HEK293 (cell line): ENCODE results near the gene LLGL1.

Source experiments
- GLI4 ChIP-seq: fragments of 450-650 bp; formaldehyde crosslinking; IDR thresholded peaks from 2 replicates; pipeline ENCODE4 v1.5.1; 2016; ENCODE audit warnings: missing biosample characterization, missing genetic modification characterization
- OSR2 ChIP-seq: fragments of 450-650 bp; formaldehyde crosslinking; IDR thresholded peaks from 2 replicates; pipeline ENCODE4 v1.5.1; 2016; ENCODE audit warnings: missing biosample characterization, missing genetic modification characterization
- PRDM10 ChIP-seq: fragments of 450-650 bp; formaldehyde crosslinking; IDR thresholded peaks from 2 replicates; pipeline ENCODE4 v1.5.1; 2016; ENCODE audit warnings: missing biosample characterization, missing genetic modification characterization
- PRDM4 ChIP-seq: fragments of 450-650 bp; formaldehyde crosslinking; IDR thresholded peaks from 2 replicates; pipeline ENCODE4 v1.5.1; 2017; ENCODE audit warnings: missing biosample characterization, missing genetic modification characterization
- SP7 ChIP-seq: fragments of 450-650 bp; formaldehyde crosslinking; IDR thresholded peaks from 2 replicates; pipeline ENCODE4 v1.5.1; 2016; ENCODE audit warnings: missing biosample characterization, missing genetic modification characterization
- WT1 ChIP-seq: fragments of 450-650 bp; formaldehyde crosslinking; IDR thresholded peaks from 2 replicates; pipeline ENCODE4 v1.5.1; 2016; ENCODE audit warnings: missing biosample characterization, missing genetic modification characterization
- ZFP3 ChIP-seq: fragments of 450-650 bp; formaldehyde crosslinking; IDR thresholded peaks from 2 replicates; pipeline ENCODE4 v1.5.1; 2016; ENCODE audit warnings: low read depth, missing biosample characterization, missing genetic modification characterization
- ZFP37 ChIP-seq: fragments of 450-650 bp; formaldehyde crosslinking; IDR thresholded peaks from 2 replicates; pipeline ENCODE4 v1.5.1; 2016; ENCODE audit warnings: missing biosample characterization, missing genetic modification characterization
- ZIC2 ChIP-seq: fragments of 450-650 bp; formaldehyde crosslinking; IDR thresholded peaks from 2 replicates; pipeline ENCODE4 v1.5.1; 2016; ENCODE audit warnings: missing biosample characterization, missing genetic modification characterization
- ZNF114 ChIP-seq: fragments of 450-650 bp; formaldehyde crosslinking; IDR thresholded peaks from 2 replicates; pipeline ENCODE4 v1.5.0; 2017; ENCODE audit warnings: missing biosample characterization, missing genetic modification characterization
- ZNF341 ChIP-seq: fragments of 450-650 bp; formaldehyde crosslinking; IDR thresholded peaks from 2 replicates; pipeline ENCODE4; 2016; ENCODE audit warnings: low read depth, missing biosample characterization, missing genetic modification characterization
- ZNF354C ChIP-seq: fragments of 450-650 bp; formaldehyde crosslinking; IDR thresholded peaks from 2 replicates; pipeline ENCODE4 v1.5.1; 2016; ENCODE audit warnings: missing biosample characterization, missing genetic modification characterization, low read depth, borderline replicate concordance
- ZNF394 ChIP-seq: fragments of 450-650 bp; formaldehyde crosslinking; IDR thresholded peaks from 2 replicates; pipeline ENCODE4 v1.5.1; 2016; ENCODE audit warnings: missing biosample characterization, missing genetic modification characterization, mild to moderate bottlenecking, moderate library complexity, borderline replicate concordance
- ZNF433 ChIP-seq: fragments of 450-650 bp; formaldehyde crosslinking; IDR thresholded peaks from 2 replicates; pipeline ENCODE4 v1.5.1; 2016; ENCODE audit warnings: missing biosample characterization, missing genetic modification characterization, low read depth
- ZNF514 ChIP-seq: fragments of 450-650 bp; formaldehyde crosslinking; IDR thresholded peaks from 2 replicates; pipeline ENCODE4 v1.5.1; 2016; ENCODE audit warnings: missing biosample characterization, missing genetic modification characterization
- ZNF530 ChIP-seq: fragments of 450-650 bp; formaldehyde crosslinking; IDR thresholded peaks from 2 replicates; pipeline ENCODE4 v1.5.1; 2016; ENCODE audit warnings: low read depth, missing biosample characterization, missing genetic modification characterization
- ZNF548 ChIP-seq: fragments of 450-650 bp; formaldehyde crosslinking; IDR thresholded peaks from 2 replicates; pipeline ENCODE4 v1.5.1; 2016; ENCODE audit warnings: missing biosample characterization, missing genetic modification characterization
- ZNF561 ChIP-seq: fragments of 450-650 bp; IDR thresholded peaks from 2 replicates; pipeline ENCODE4 v1.5.1; 2018; ENCODE audit warnings: missing biosample characterization, missing genetic modification characterization, borderline replicate concordance
- ZNF571 ChIP-seq: fragments of 450-650 bp; formaldehyde crosslinking; IDR thresholded peaks from 2 replicates; pipeline ENCODE4 v1.5.0; 2017; ENCODE audit warnings: missing biosample characterization, missing genetic modification characterization
- ZNF585B ChIP-seq: fragments of 450-650 bp; formaldehyde crosslinking; IDR thresholded peaks from 2 replicates; pipeline ENCODE4 v1.5.1; 2016; ENCODE audit warnings: missing biosample characterization, missing genetic modification characterization
- ZNF621 ChIP-seq: fragments of 450-650 bp; formaldehyde crosslinking; IDR thresholded peaks from 2 replicates; pipeline ENCODE4 v1.5.1; 2017; ENCODE audit warnings: missing biosample characterization, missing genetic modification characterization
- ZNF624 ChIP-seq: fragments of 450-650 bp; formaldehyde crosslinking; IDR thresholded peaks from 2 replicates; pipeline ENCODE4 v1.5.1; 2017; ENCODE audit warnings: missing biosample characterization, missing genetic modification characterization
- ZNF629 ChIP-seq: fragments of 450-650 bp; formaldehyde crosslinking; IDR thresholded peaks from 2 replicates; pipeline ENCODE4 v1.5.1; 2017; ENCODE audit warnings: missing biosample characterization, missing genetic modification characterization
- ZNF670 ChIP-seq: fragments of 450-650 bp; formaldehyde crosslinking; IDR thresholded peaks from 2 replicates; pipeline ENCODE4 v1.5.1; 2016; ENCODE audit warnings: missing biosample characterization, missing genetic modification characterization, low read depth
- ZNF830 ChIP-seq: fragments of 450-650 bp; IDR thresholded peaks from 2 replicates; pipeline ENCODE4 v1.5.0; 2018; ENCODE audit warnings: missing biosample characterization, missing genetic modification characterization, low read depth, mild to moderate bottlenecking, moderate library complexity
- ZNF837 ChIP-seq: fragments of 450-650 bp; formaldehyde crosslinking; IDR thresholded peaks from 2 replicates; pipeline ENCODE4 v1.5.1; 2016; ENCODE audit warnings: missing biosample characterization, missing genetic modification characterization
- ZNF843 ChIP-seq: fragments of 450-650 bp; formaldehyde crosslinking; IDR thresholded peaks from 2 replicates; pipeline ENCODE4 v1.5.1; 2016; ENCODE audit warnings: missing biosample characterization, missing genetic modification characterization
- ZSCAN16 ChIP-seq: fragments of 450-650 bp; formaldehyde crosslinking; IDR thresholded peaks from 2 replicates; pipeline ENCODE4 v1.5.1; 2016; ENCODE audit warnings: missing biosample characterization, missing genetic modification characterization
- ZXDB ChIP-seq: fragments of 450-650 bp; formaldehyde crosslinking; IDR thresholded peaks from 2 replicates; pipeline ENCODE4 v1.5.1; 2016; ENCODE audit warnings: missing biosample characterization, missing genetic modification characterization
- TF ChIP-seq, protein P1 (sequence below): fragments of 450-650 bp; formaldehyde crosslinking; IDR thresholded peaks from 2 replicates; pipeline ENCODE4 v1.5.1; 2016; ENCODE audit warnings: missing biosample characterization, missing genetic modification characterization
- TF ChIP-seq, protein P2 (sequence below): fragments of 450-650 bp; formaldehyde crosslinking; IDR thresholded peaks from 2 replicates; pipeline ENCODE4 v1.5.1; 2016; ENCODE audit warnings: missing biosample characterization, missing genetic modification characterization

The LLGL1 gene

DNA sequence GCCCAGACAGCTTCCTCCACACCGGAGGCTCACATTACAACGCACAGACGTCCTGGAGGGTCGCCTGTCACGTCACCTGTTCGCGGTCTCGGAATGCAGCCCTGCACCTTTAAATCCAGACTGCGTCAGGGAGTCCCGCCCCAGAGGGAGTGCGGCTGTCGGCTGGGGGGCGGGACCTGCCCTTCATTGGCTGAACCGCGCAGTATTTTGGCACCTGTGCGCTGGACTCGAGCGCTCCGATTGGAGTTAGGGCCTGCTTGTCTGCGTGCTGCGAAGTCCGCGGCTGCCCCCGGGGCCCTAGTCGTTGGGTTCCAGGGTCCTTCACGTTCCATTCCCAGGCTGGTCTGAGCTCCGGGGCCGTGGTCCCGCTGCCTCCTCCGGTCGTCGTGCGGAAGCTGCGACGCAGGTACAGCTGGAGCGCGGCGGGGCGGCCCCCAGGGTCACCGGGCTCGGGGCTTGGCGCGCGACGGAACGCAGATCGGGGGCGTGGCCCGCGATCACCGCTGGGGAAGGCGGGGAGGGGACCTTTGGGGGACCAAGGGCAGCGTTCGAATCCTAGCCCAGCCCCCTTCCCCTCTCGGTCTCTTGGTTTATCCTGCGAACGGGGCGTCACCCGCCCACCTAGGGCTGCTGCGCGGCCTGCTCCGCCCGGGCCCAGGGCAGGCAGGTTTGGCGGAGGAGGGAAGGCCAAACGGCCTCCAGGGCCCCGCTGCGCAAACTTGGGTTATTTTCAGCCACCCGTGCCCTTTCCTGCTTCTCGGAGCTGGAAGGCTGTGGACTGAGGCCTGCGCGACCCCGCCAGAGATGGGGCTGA is 35.1 kb downstream of the LLGL1 start, which contains the start of gene MIEF2 (continued):
- no peak for TF ChIP-seq ZNF548 (tag by site-specific recombination)
- TF ChIP-seq OSR2 (tag by site-specific recombination) = no peak
- no peak for TF ChIP-seq ZNF837 (tag by site-specific recombination)
- TF ChIP-seq PRDM10 (tag by site-specific recombination) = peak; percentile 97
- TF ChIP-seq, protein P1, sequence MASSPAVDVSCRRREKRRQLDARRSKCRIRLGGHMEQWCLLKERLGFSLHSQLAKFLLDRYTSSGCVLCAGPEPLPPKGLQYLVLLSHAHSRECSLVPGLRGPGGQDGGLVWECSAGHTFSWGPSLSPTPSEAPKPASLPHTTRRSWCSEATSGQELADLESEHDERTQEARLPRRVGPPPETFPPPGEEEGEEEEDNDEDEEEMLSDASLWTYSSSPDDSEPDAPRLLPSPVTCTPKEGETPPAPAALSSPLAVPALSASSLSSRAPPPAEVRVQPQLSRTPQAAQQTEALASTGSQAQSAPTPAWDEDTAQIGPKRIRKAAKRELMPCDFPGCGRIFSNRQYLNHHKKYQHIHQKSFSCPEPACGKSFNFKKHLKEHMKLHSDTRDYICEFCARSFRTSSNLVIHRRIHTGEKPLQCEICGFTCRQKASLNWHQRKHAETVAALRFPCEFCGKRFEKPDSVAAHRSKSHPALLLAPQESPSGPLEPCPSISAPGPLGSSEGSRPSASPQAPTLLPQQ = no peak
- no peak for TF ChIP-seq ZNF670 (tag by site-specific recombination)
- TF ChIP-seq ZFP3 (tag by site-specific recombination) = no peak
- TF ChIP-seq ZNF433 = no peak
- peak; percentile 64; the same call in 1 of the 2 replicates for TF ChIP-seq SP7
- TF ChIP-seq ZNF830 (tag by site-specific recombination) = no peak
- TF ChIP-seq ZNF514 = no peak
- TF ChIP-seq ZNF394 (tag by site-specific recombination) = no peak
- no peak for TF ChIP-seq ZNF530 (tag by site-specific recombination)
- TF ChIP-seq ZIC2 = peak; percentile 80
- no peak for TF ChIP-seq ZNF571 (tag by site-specific recombination)
- no peak for TF ChIP-seq ZNF624
- TF ChIP-seq ZNF114 = no peak
- no peak for TF ChIP-seq PRDM4 (tag by site-specific recombination)
- 0 out of 2 replicates have a peak, but pooled peaks have one; percentile 13 for TF ChIP-seq WT1
- TF ChIP-seq, protein P2, sequence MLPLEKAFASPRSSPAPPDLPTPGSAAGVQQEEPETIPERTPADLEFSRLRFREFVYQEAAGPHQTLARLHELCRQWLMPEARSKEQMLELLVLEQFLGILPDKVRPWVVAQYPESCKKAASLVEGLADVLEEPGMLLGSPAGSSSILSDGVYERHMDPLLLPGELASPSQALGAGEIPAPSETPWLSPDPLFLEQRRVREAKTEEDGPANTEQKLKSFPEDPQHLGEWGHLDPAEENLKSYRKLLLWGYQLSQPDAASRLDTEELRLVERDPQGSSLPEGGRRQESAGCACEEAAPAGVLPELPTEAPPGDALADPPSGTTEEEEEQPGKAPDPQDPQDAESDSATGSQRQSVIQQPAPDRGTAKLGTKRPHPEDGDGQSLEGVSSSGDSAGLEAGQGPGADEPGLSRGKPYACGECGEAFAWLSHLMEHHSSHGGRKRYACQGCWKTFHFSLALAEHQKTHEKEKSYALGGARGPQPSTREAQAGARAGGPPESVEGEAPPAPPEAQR = no peak
- no peak for TF ChIP-seq ZNF341 (tag by site-specific recombination)
- TF ChIP-seq GLI4 (tag by site-specific recombination) = no peak
- no peak for TF ChIP-seq ZNF621 (tag by site-specific recombination)
- TF ChIP-seq ZNF585B (tag by site-specific recombination) = no peak
- 0 out of 2 replicates have a peak, but pooled peaks have one; percentile 68 for TF ChIP-seq ZNF561 (tag by site-specific recombination)
- TF ChIP-seq ZNF629 (tag by site-specific recombination) = peak; percentile 49; the same call in 1 of the 2 replicates
- peak; percentile 60; the same call in 1 of the 2 replicates for TF ChIP-seq ZFP37 (tag by site-specific recombination)
- no peak for TF ChIP-seq ZNF354C (tag by site-specific recombination)
- TF ChIP-seq ZSCAN16 (tag by site-specific recombination) = peak; percentile 83; the same call in 1 of the 2 replicates
- no peak; the same call in 1 of the 2 replicates for TF ChIP-seq ZNF843 (tag by site-specific recombination)
- peak; percentile 54; the same call in 1 of the 2 replicates for TF ChIP-seq ZXDB
